ENCODE results near the gene SSBP3. TPM values are rescaled to one million over a fixed set of nuclear protein-coding genes. Genes with fewer than 3 reads are reported as not detected.

The SSBP3 gene
- polyA plus RNA-seq, 1 of the 3 experiments (the other 2 are of a cell fraction), result 26.2 TPM

DNA sequence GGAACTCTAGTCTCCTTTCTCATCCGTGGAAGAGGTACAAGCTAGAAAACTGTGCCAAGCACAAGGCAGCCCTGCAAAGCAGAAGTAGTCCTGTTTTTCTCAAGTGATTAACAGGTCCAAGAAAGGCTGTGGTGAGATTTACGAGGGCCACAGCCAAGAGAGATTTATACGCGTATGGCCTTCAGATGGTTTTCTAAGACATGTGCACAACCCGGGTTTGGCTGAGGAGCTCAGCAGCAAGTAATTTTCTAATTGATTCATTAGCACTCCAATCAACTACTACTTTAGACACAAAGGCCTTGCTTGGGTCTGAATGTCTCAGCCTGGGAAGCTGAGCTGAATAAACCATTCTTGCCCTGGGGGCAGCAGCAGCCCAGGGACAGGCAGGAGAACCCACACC, 55.8 kb downstream of the SSBP3 start:
- no peaks in the 10 kb centered on the region for H3K9me2 ChIP-seq
- H3K4me3 ChIP-seq (ENCODE audit: low read depth in 2 of 2, low read length in 1 of 2), result no peak overlapping the region
- H4K20me1 ChIP-seq (ENCODE audit: insufficient read depth), result peaks cover 34% of the 10 kb centered on the region
- 100% methylated on average over 5 of the region's 5 CpGs for WGBS (ENCODE audit: low lambda C conversion rate)
- ChIA-PET CTCF (no interaction called here), POLR2A (no interaction called here)
- H3F3A ChIP-seq (replicated peaks; ENCODE audit: insufficient read depth), result no peaks in the 10 kb centered on the region
- DNase-seq, result no peak
- no peak overlapping the region for H2AFZ ChIP-seq (ENCODE audit: low read depth)
- peaks cover 0 to 3% of the 10 kb centered on the region in 2 experiments for H3K36me3 ChIP-seq (replicated peaks in 1 of 2; ENCODE audit: control insufficient read depth in 1 of 2, insufficient read depth in 2 of 2, low read length in 1 of 2)
- H3K4me2 ChIP-seq, result no peak overlapping the region
- no peak overlapping the region; a peak in 1 of 4 replicates for H3K27ac ChIP-seq (ENCODE audit: low read depth in 2 of 2, low read length in 1 of 2)
- H3K4me1 ChIP-seq (ENCODE audit: control insufficient read depth in 1 of 2, insufficient read depth in 2 of 2, low read depth in 1 of 2, low read length in 1 of 2), result peaks cover 0 to 33% of the 10 kb centered on the region in 2 experiments; a peak in 2 of 4 replicates
- no peak for TF ChIP-seq POLR2AphosphoS5 (IDR thresholded peaks at IDR 0.05; ENCODE audit: low read depth, low read length)
- TF ChIP-seq, protein P1, sequence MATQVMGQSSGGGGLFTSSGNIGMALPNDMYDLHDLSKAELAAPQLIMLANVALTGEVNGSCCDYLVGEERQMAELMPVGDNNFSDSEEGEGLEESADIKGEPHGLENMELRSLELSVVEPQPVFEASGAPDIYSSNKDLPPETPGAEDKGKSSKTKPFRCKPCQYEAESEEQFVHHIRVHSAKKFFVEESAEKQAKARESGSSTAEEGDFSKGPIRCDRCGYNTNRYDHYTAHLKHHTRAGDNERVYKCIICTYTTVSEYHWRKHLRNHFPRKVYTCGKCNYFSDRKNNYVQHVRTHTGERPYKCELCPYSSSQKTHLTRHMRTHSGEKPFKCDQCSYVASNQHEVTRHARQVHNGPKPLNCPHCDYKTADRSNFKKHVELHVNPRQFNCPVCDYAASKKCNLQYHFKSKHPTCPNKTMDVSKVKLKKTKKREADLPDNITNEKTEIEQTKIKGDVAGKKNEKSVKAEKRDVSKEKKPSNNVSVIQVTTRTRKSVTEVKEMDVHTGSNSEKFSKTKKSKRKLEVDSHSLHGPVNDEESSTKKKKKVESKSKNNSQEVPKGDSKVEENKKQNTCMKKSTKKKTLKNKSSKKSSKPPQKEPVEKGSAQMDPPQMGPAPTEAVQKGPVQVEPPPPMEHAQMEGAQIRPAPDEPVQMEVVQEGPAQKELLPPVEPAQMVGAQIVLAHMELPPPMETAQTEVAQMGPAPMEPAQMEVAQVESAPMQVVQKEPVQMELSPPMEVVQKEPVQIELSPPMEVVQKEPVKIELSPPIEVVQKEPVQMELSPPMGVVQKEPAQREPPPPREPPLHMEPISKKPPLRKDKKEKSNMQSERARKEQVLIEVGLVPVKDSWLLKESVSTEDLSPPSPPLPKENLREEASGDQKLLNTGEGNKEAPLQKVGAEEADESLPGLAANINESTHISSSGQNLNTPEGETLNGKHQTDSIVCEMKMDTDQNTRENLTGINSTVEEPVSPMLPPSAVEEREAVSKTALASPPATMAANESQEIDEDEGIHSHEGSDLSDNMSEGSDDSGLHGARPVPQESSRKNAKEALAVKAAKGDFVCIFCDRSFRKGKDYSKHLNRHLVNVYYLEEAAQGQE (IDR thresholded peaks at IDR 0.05; ENCODE audit: low read depth, low read length), result no peak
- no peak for TF ChIP-seq TEAD4 (IDR thresholded peaks at IDR 0.05; ENCODE audit: borderline replicate concordance, insufficient read depth)
- TF ChIP-seq, protein P2, sequence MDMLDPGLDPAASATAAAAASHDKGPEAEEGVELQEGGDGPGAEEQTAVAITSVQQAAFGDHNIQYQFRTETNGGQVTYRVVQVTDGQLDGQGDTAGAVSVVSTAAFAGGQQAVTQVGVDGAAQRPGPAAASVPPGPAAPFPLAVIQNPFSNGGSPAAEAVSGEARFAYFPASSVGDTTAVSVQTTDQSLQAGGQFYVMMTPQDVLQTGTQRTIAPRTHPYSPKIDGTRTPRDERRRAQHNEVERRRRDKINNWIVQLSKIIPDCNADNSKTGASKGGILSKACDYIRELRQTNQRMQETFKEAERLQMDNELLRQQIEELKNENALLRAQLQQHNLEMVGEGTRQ (IDR thresholded peaks at IDR 0.05; ENCODE audit: borderline replicate concordance, low read depth, low read length), result no peak
- no peak for TF ChIP-seq ELF1 (IDR thresholded peaks at IDR 0.05)
- no peak for TF ChIP-seq EZH2phosphoT487 (IDR thresholded peaks at IDR 0.05; ENCODE audit: borderline replicate concordance, low read depth)
- no peak for TF ChIP-seq YY1 (IDR thresholded peaks at IDR 0.05; ENCODE audit: low read depth)
- TF ChIP-seq MEF2A (IDR thresholded peaks at IDR 0.05; ENCODE audit: borderline replicate concordance, low read depth), result no peak
- 0 out of 2 replicates have a peak, but pooled peaks cover 9% of the 10 kb centered on the region for H3K79me2 ChIP-seq (ENCODE audit: insufficient read depth)
- H3K9me3 ChIP-seq, result no peaks in the 10 kb centered on the region
- no peaks in the 10 kb centered on the region for H3K27me3 ChIP-seq (ENCODE audit: insufficient read depth)
- H3K9ac ChIP-seq, result no peak overlapping the region

DNA sequence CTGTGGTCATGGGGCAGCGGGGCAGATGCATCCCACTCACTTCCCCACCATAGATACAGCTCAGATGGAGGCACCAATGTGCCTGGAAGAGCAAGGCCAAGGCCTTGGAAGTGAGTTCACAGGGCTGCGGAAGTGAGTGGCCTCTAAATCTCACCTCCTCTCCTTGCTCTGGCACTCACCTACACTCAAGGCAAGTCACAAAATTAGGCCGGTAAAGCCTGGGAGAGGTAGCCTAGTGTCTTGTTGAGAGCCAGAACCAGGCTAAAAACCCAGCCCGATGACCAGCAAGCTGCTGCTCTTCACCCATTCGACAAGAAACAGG, 57.5 kb downstream of the SSBP3 start:
- H3K79me2 ChIP-seq (ENCODE audit: insufficient read depth), result 0 out of 2 replicates have a peak, but pooled peaks cover 7% of the 10 kb centered on the region
- no peak overlapping the region for H3K4me3 ChIP-seq (ENCODE audit: low read depth in 2 of 2, low read length in 1 of 2)
- H2AFZ ChIP-seq (ENCODE audit: low read depth), result no peak overlapping the region
- no peaks in the 10 kb centered on the region for H3F3A ChIP-seq (replicated peaks; ENCODE audit: insufficient read depth)
- H3K9ac ChIP-seq, result no peak overlapping the region
- TF ChIP-seq, protein P3, sequence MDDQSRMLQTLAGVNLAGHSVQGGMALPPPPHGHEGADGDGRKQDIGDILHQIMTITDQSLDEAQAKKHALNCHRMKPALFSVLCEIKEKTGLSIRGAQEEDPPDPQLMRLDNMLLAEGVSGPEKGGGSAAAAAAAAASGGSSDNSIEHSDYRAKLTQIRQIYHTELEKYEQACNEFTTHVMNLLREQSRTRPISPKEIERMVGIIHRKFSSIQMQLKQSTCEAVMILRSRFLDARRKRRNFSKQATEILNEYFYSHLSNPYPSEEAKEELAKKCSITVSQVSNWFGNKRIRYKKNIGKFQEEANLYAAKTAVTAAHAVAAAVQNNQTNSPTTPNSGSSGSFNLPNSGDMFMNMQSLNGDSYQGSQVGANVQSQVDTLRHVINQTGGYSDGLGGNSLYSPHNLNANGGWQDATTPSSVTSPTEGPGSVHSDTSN (IDR thresholded peaks at IDR 0.05), result no peak
- TF ChIP-seq SIN3A (IDR thresholded peaks at IDR 0.05; ENCODE audit: borderline replicate concordance, low read depth, low read length), result no peak
- TF ChIP-seq CHD2 (IDR thresholded peaks at IDR 0.05; ENCODE audit: low read length, partially characterized antibody), result no peak
- WGBS (ENCODE audit: low lambda C conversion rate), result 85% methylated on average over 5 of the region's 5 CpGs
- no peaks in the 10 kb centered on the region for H3K9me3 ChIP-seq
- POLR2A ChIA-PET, result no interaction called here
- CTCF ChIA-PET, result interaction anchor here (1.1 to 1.4 kb wide), 2 partner anchors 15 to 76 kb away, joined by 4 read pairs; no protein-coding TSS in a partner anchor
- H4K20me1 ChIP-seq (ENCODE audit: insufficient read depth), result peaks cover 20% of the 10 kb centered on the region
- no peak overlapping the region for H3K4me2 ChIP-seq
- H3K27me3 ChIP-seq (ENCODE audit: insufficient read depth), result no peaks in the 10 kb centered on the region
- H3K4me1 ChIP-seq (ENCODE audit: control insufficient read depth in 1 of 2, insufficient read depth in 2 of 2, low read depth in 1 of 2, low read length in 1 of 2), result peaks cover 0 to 16% of the 10 kb centered on the region in 2 experiments; a peak in 2 of 4 replicates
- no peak overlapping the region for H3K27ac ChIP-seq (ENCODE audit: low read depth in 2 of 2, low read length in 1 of 2)
- no peaks in the 10 kb centered on the region for H3K9me2 ChIP-seq
- H3K36me3 ChIP-seq (replicated peaks in 1 of 2; ENCODE audit: control insufficient read depth in 1 of 2, insufficient read depth in 2 of 2, low read length in 1 of 2), result peaks cover 0 to 3% of the 10 kb centered on the region in 2 experiments
- DNase-seq, result no peak
